ENCODE results near the gene TXNDC17. TPM values are rescaled to one million over a fixed set of nuclear protein-coding genes. Genes with fewer than 3 reads are reported as not detected.

Gene TXNDC17
- total RNA-seq, 1 experiment from 2014 or later, result 114 TPM

- no peaks in the 10 kb centered on the region for H3K36me3 ChIP-seq (ENCODE audit: low read depth)
- intact Hi-C loops (cut with micrococcal nuclease; ENCODE audit: unreplicated experiment), result loop anchor here (1.0 to 5.0 kb wide), 5 partner anchors 46 to 470 kb away; partner anchors contain the start of gene SLC13A5
- H2AFZ ChIP-seq, result no peak overlapping the region
- ChIA-PET CTCF (interaction anchor here (0.6 to 1.3 kb wide), 3 partner anchors 87 to 475 kb away, joined by 4 to 18 read pairs (median 4); no protein-coding TSS in a partner anchor), POLR2A (ENCODE audit: unreplicated experiment) (interaction anchor here (0.5 to 0.6 kb wide), 4 partner anchors 8 to 380 kb away, joined by 3 read pairs; no protein-coding TSS in a partner anchor)
- no peaks in the 10 kb centered on the region for H4K20me1 ChIP-seq (ENCODE audit: insufficient read depth)
- peaks cover 37% of the 10 kb centered on the region for H3K4me1 ChIP-seq (replicated peaks; ENCODE audit: insufficient read depth)
- no peaks in the 10 kb centered on the region for H3K9me2 ChIP-seq (ENCODE audit: insufficient read depth)
- H3K27ac ChIP-seq, result no peak overlapping the region
- H3K4me3 ChIP-seq, result no peak overlapping the region
- H3K4me2 ChIP-seq, result no peak overlapping the region
- TF ChIP-seq EZH2 (IDR thresholded peaks at IDR 0.05; ENCODE audit: low read depth) (no peak), CTCF (conservative IDR thresholded peaks at IDR 0.05) (peak; percentile 96)
- peak; percentile 67 to 84 for DNase-seq
- H3K27me3 ChIP-seq (ENCODE audit: insufficient read depth, low read depth), result no peaks in the 10 kb centered on the region
- BruUV-seq (replicated peaks), result no TSS peak
- no peaks in the 10 kb centered on the region for H3K79me2 ChIP-seq (ENCODE audit: low read depth)
- no peaks in the 10 kb centered on the region for H3K9me3 ChIP-seq (ENCODE audit: insufficient read depth, low read depth)
- H3F3A ChIP-seq (ENCODE audit: insufficient read depth, low read depth), result peaks cover 43% of the 10 kb centered on the region
Measured at GRCh38 chr17:6666077-6666521, 25.2 kb downstream of the TXNDC17 start.

GRCh38 chr17:6666557-6666956, 25.7 kb downstream of the TXNDC17 start:
- H3F3A ChIP-seq (ENCODE audit: insufficient read depth, low read depth), result peaks cover 43% of the 10 kb centered on the region
- intact Hi-C loops (cut with micrococcal nuclease; ENCODE audit: unreplicated experiment), result loop anchor here (1.0 to 5.0 kb wide), 5 partner anchors 46 to 470 kb away; partner anchors contain the start of gene SLC13A5
- CTCF ChIA-PET, result interaction anchor here (0.6 to 1.3 kb wide), 4 partner anchors 86 to 475 kb away, joined by 3 to 18 read pairs (median 4); no protein-coding TSS in a partner anchor
- no peaks in the 10 kb centered on the region for H3K9me3 ChIP-seq (ENCODE audit: insufficient read depth, low read depth)
- no peaks in the 10 kb centered on the region for H3K36me3 ChIP-seq (ENCODE audit: low read depth)
- no peak for DNase-seq
- H3K4me2 ChIP-seq, result no peak overlapping the region
- H3K27me3 ChIP-seq (ENCODE audit: insufficient read depth, low read depth), result no peaks in the 10 kb centered on the region
- H2AFZ ChIP-seq, result no peak overlapping the region
- no peak overlapping the region for H3K27ac ChIP-seq
- H3K79me2 ChIP-seq (ENCODE audit: low read depth), result no peaks in the 10 kb centered on the region
- peaks cover 41% of the 10 kb centered on the region for H3K4me1 ChIP-seq (replicated peaks; ENCODE audit: insufficient read depth)
- no peak overlapping the region for H3K4me3 ChIP-seq
- no peaks in the 10 kb centered on the region for H4K20me1 ChIP-seq (ENCODE audit: insufficient read depth)
- no peaks in the 10 kb centered on the region for H3K9me2 ChIP-seq (ENCODE audit: insufficient read depth)
- BruUV-seq (replicated peaks), result no TSS peak
- TF ChIP-seq CTCF (conservative IDR thresholded peaks at IDR 0.05), result no peak
- TF ChIP-seq EZH2 (IDR thresholded peaks at IDR 0.05; ENCODE audit: low read depth), result no peak
- POLR2A ChIA-PET (ENCODE audit: unreplicated experiment), result interaction anchor here (0.6 kb wide), 1 partner anchor 41 kb away, joined by 3 read pairs; no protein-coding TSS in a partner anchor

- intact Hi-C loops (cut with micrococcal nuclease; ENCODE audit: unreplicated experiment), result loop anchor here (5.0 kb wide), 1 partner anchor 45 kb away; the partner anchor contains the start of gene SLC13A5
- no peak overlapping the region for H3K4me3 ChIP-seq
- H3K79me2 ChIP-seq (ENCODE audit: low read depth), result no peaks in the 10 kb centered on the region
- no peaks in the 10 kb centered on the region for H3K36me3 ChIP-seq (ENCODE audit: low read depth)
- no peak overlapping the region for H2AFZ ChIP-seq
- DNase-seq, result no peak
- no peaks in the 10 kb centered on the region for H4K20me1 ChIP-seq (ENCODE audit: insufficient read depth)
- BruUV-seq (replicated peaks), result no TSS peak
- no peak overlapping the region for H3K4me2 ChIP-seq
- H3K27ac ChIP-seq, result no peak overlapping the region
- H3F3A ChIP-seq (ENCODE audit: insufficient read depth, low read depth), result peaks cover 44% of the 10 kb centered on the region
- TF ChIP-seq CTCF (conservative IDR thresholded peaks at IDR 0.05) (no peak), EZH2 (IDR thresholded peaks at IDR 0.05; ENCODE audit: low read depth) (no peak)
- no peaks in the 10 kb centered on the region for H3K9me2 ChIP-seq (ENCODE audit: insufficient read depth)
- H3K9me3 ChIP-seq (ENCODE audit: insufficient read depth, low read depth), result no peaks in the 10 kb centered on the region
- H3K27me3 ChIP-seq (ENCODE audit: insufficient read depth, low read depth), result no peaks in the 10 kb centered on the region
- peaks cover 44% of the 10 kb centered on the region for H3K4me1 ChIP-seq (replicated peaks; ENCODE audit: insufficient read depth)
- ChIA-PET CTCF (interaction anchor here (0.6 to 0.7 kb wide), 2 partner anchors 200 to 426 kb away, joined by 3 to 6 read pairs; no protein-coding TSS in a partner anchor), POLR2A (ENCODE audit: unreplicated experiment) (no interaction called here)
Measured at GRCh38 chr17:6667516-6667915, 26.7 kb downstream of the TXNDC17 start.

Measured in PC-9 (cell line).